HepG2 (cell line): ENCODE results near the gene ARID5B. TPM values are rescaled to one million over a fixed set of nuclear protein-coding genes. Genes with fewer than 3 reads are reported as not detected.

Source experiments
- CBFB ChIP-seq: sonication (generic); formaldehyde crosslinking; IDR thresholded peaks from 2 replicates; pipeline ENCODE4 v1.4.0; 2020; ENCODE audit warnings: missing genetic modification reagents
- CBX2 ChIP-seq, 2 experiments: fragments of 200-600 bp in 1 of 2; sonication (generic); formaldehyde crosslinking in 1 of 2; IDR thresholded peaks; 2 replicates each; pipeline versions ENCODE4 v1.7.0 to v1.8.1; 2018 to 2022; ENCODE audit warnings: low read depth in 2 of 2, low read length in 1 of 2, mild to moderate bottlenecking in 1 of 2, missing genetic modification reagents in 1 of 2
- CC2D1A ChIP-seq: sonication (generic); formaldehyde crosslinking; IDR thresholded peaks from 2 replicates; pipeline ENCODE4 v1.8.1; 2023; ENCODE audit warnings: mild to moderate bottlenecking, missing genetic modification reagents
- DRAP1 ChIP-seq: IDR thresholded peaks from 2 replicates; pipeline ENCODE4 v1.6.1; 2016; ENCODE audit warnings: missing genetic modification reagents, missing compliant biosample characterization
- GZF1 ChIP-seq: sonication (generic); formaldehyde crosslinking; IDR thresholded peaks from 2 replicates; pipeline ENCODE4 v1.5.1; 2020; ENCODE audit warnings: mild to moderate bottlenecking, missing genetic modification reagents
- JUND ChIP-seq: sonication (generic); formaldehyde crosslinking; IDR thresholded peaks from 2 replicates; pipeline ENCODE4 v1.8.0; 2022; ENCODE audit warnings: mild to moderate bottlenecking, missing genetic modification reagents
- NCOA1 ChIP-seq: sonication (generic); formaldehyde crosslinking; IDR thresholded peaks from 2 replicates; pipeline ENCODE4 v1.9.0; 2021; ENCODE audit warnings: missing genetic modification reagents
- NCOA2 ChIP-seq: sonication (generic); formaldehyde crosslinking; IDR thresholded peaks from 2 replicates; pipeline ENCODE4 v1.8.0; 2022; ENCODE audit warnings: inconsistent platforms
- PHF5A ChIP-seq: IDR thresholded peaks from one replicate; pipeline ENCODE4 v1.6.1; 2018; ENCODE audit warnings: low read depth, missing genetic modification reagents; ENCODE audit not compliant: unreplicated experiment
- RERE ChIP-seq: IDR thresholded peaks from 2 replicates; pipeline ENCODE4 v1.6.1; 2016; ENCODE audit warnings: low read depth, missing genetic modification reagents, missing compliant biosample characterization
- RFX5 ChIP-seq: IDR thresholded peaks from 2 replicates; pipeline ENCODE4 v1.6.1; 2011; ENCODE audit warnings: low read depth, low read length, improper control_type of control experiment
- SALL1 ChIP-seq: sonication (generic); formaldehyde crosslinking; IDR thresholded peaks from 2 replicates; pipeline ENCODE4 v1.8.0; 2022; ENCODE audit warnings: mild to moderate bottlenecking, missing genetic modification reagents
- STAT5B ChIP-seq: sonication (generic); formaldehyde crosslinking; IDR thresholded peaks from 2 replicates; pipeline ENCODE4 v1.4.0; 2020; ENCODE audit warnings: missing genetic modification reagents
- ZBTB7A ChIP-seq: sonication (generic); formaldehyde crosslinking; IDR thresholded peaks from 2 replicates; pipeline ENCODE4 v1.8.0; 2022; ENCODE audit warnings: mild to moderate bottlenecking, missing genetic modification reagents
- ZMYM3 ChIP-seq: sonication (generic); formaldehyde crosslinking; IDR thresholded peaks from 2 replicates; pipeline ENCODE4 v1.5.1; 2020; ENCODE audit warnings: mild to moderate bottlenecking, missing genetic modification reagents
- ZNF296 ChIP-seq: sonication (generic); formaldehyde crosslinking; conservative IDR thresholded peaks from 2 replicates; pipeline ENCODE4 v1.5.0; 2020; ENCODE audit warnings: mild to moderate bottlenecking, missing genetic modification reagents
- ZNF331 ChIP-seq: sonication (generic); formaldehyde crosslinking; IDR thresholded peaks from 2 replicates; pipeline ENCODE4 v1.4.0; 2020; ENCODE audit warnings: missing genetic modification reagents
- ZNF619 ChIP-seq: sonication (generic); formaldehyde crosslinking; IDR thresholded peaks from 2 replicates; pipeline ENCODE4 v1.4.0; 2020; ENCODE audit warnings: mild to moderate bottlenecking, missing genetic modification reagents
- polyA plus RNA-seq, 8 experiments: library from polyadenylated mRNA; depleted of rRNA in 3 of 8; stranded (reverse) in 7 of 8; unstranded in 1 of 8; fragments of >200 nt; fragmentation: Illumina TruSeq in 4 of 8; extraction: Trizol in 4 of 8; gene quantifications; 2 replicates each; pipeline versions ENCODE4 v1.2.1 to v1.2.3, GENCODE V29; 2011 to 2016; ENCODE audit warnings: low read depth in 4 of 8, missing spikeins in 1 of 8, mixed read lengths in 1 of 8; ENCODE audit not compliant: insufficient read depth in 1 of 8
- total RNA-seq, 5 experiments: library from RNA; depleted of rRNA; stranded (reverse); fragments of >200 nt; fragmentation: Illumina TruSeq; extraction: Trizol; gene quantifications; 2 replicates each; pipeline ENCODE4 v1.2.3, GENCODE V29; 2016; ENCODE audit warnings: low read depth in 1 of 5
- TF ChIP-seq, protein P1 (sequence below): sonication (generic); formaldehyde crosslinking; IDR thresholded peaks from 2 replicates; pipeline ENCODE4 v1.4.0; 2020; ENCODE audit warnings: mild to moderate bottlenecking, low read depth, missing genetic modification reagents

ARID5B gene
- total and polyA plus RNA-seq, 2 of the 13 experiments (the other 11 are each of a cell fraction or from before 2014, with no cell fraction given) = 6.2 to 21.1 TPM

GRCh38 chr10:62098278-62099121 lies 197.0 kb downstream of the ARID5B start (continued):
- TF ChIP-seq RERE (CRISPR knock-in tag) (no peak), CC2D1A (CRISPR knock-in tag) (no peak), ZMYM3 (CRISPR knock-in tag) (no peak), RFX5 (no peak), GZF1 (CRISPR knock-in tag) (no peak), SALL1 (peak; percentile 10; the same call in 1 of the 2 replicates), JUND (CRISPR knock-in tag) (no peak), CBFB (CRISPR knock-in tag) (no peak), ZNF331 (CRISPR knock-in tag) (peak; percentile 28; the same call in 1 of the 2 replicates), PHF5A (CRISPR knock-in tag) (no peak), CBX2 (IDR thresholded peaks at IDR 0.05; ENCODE audit: low read depth, low read length) (no peak), CBX2 (CRISPR knock-in tag; IDR thresholded peaks at IDR 0.05; ENCODE audit: low read depth) (no peak), STAT5B (CRISPR knock-in tag) (no peak), ZBTB7A (CRISPR knock-in tag) (no peak), NCOA2 (CRISPR knock-in tag) (peak; percentile 70), ZNF619 (no peak), ZNF296 (CRISPR knock-in tag) (no peak), NCOA1 (CRISPR knock-in tag) (no peak), DRAP1 (CRISPR knock-in tag) (no peak)
- TF ChIP-seq, protein P1, sequence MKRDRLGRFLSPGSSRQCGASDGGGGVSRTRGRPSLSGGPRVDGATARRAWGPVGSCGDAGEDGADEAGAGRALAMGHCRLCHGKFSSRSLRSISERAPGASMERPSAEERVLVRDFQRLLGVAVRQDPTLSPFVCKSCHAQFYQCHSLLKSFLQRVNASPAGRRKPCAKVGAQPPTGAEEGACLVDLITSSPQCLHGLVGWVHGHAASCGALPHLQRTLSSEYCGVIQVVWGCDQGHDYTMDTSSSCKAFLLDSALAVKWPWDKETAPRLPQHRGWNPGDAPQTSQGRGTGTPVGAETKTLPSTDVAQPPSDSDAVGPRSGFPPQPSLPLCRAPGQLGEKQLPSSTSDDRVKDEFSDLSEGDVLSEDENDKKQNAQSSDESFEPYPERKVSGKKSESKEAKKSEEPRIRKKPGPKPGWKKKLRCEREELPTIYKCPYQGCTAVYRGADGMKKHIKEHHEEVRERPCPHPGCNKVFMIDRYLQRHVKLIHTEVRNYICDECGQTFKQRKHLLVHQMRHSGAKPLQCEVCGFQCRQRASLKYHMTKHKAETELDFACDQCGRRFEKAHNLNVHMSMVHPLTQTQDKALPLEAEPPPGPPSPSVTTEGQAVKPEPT (CRISPR knock-in tag) = no peak
